Mesenchymal stem cell (in vitro differentiated cells and primary cell): ENCODE data around the gene SAFB.

ENCODE experiments used
- DNase-seq: peaks from one replicate; pipeline ENCODE4 v3.0.0-alpha.2; 2013
- H2AFZ ChIP-seq: one replicate; pipeline ENCODE4 v1.6.1; 2013; ENCODE audit warnings: low read depth, mild to moderate bottlenecking, control low read depth, inconsistent platforms, low read length, moderate library complexity
- H2AK5ac ChIP-seq: 2 replicates; pipeline ENCODE4 v1.6.1; 2013; ENCODE audit warnings: low read length, moderate library complexity, mild to moderate bottlenecking, inconsistent platforms; ENCODE audit not compliant: severe bottlenecking
- H2BK120ac ChIP-seq: one replicate; pipeline ENCODE4 v1.6.1; 2013; ENCODE audit warnings: low read depth, mild to moderate bottlenecking, inconsistent platforms, low read length, moderate library complexity
- H2BK12ac ChIP-seq, 2 experiments: one replicate each; pipeline ENCODE4 v1.6.1; 2013; ENCODE audit warnings: inconsistent platforms in 2 of 2, low read length in 2 of 2, mild to moderate bottlenecking in 2 of 2, moderate library complexity in 2 of 2, control low read depth in 1 of 2
- H2BK15ac ChIP-seq: one replicate; pipeline ENCODE4 v1.6.1; 2013; ENCODE audit warnings: mild to moderate bottlenecking, low read depth, inconsistent platforms; ENCODE audit not compliant: poor library complexity, severe bottlenecking
- H2BK5ac ChIP-seq: 2 replicates; pipeline ENCODE4 v1.6.1; 2013; ENCODE audit warnings: low read depth, mild to moderate bottlenecking, low read length, control low read depth, inconsistent platforms; ENCODE audit not compliant: poor library complexity, severe bottlenecking
- H3K14ac ChIP-seq, 2 experiments: one replicate each; pipeline ENCODE4 v1.6.1; 2013; ENCODE audit warnings: inconsistent platforms in 2 of 2, low read length in 2 of 2, control low read depth in 1 of 2, mild to moderate bottlenecking in 1 of 2, moderate library complexity in 1 of 2
- H3K18ac ChIP-seq, 2 experiments: one replicate each; pipeline ENCODE4 v1.6.1; 2013; ENCODE audit warnings: inconsistent platforms in 2 of 2, low read length in 2 of 2, control low read depth in 1 of 2, low read depth in 1 of 2, mild to moderate bottlenecking in 1 of 2
- H3K23ac ChIP-seq, 2 experiments: one replicate each; pipeline ENCODE4 v1.6.1; 2013; ENCODE audit warnings: inconsistent platforms in 2 of 2, low read length in 2 of 2, mild to moderate bottlenecking in 2 of 2, moderate library complexity in 2 of 2, control low read depth in 1 of 2
- H3K27ac ChIP-seq: 2 replicates; pipeline ENCODE4 v1.5.1; 2013; ENCODE audit warnings: mild to moderate bottlenecking, moderate library complexity, low read length, control low read depth, inconsistent platforms; ENCODE audit not compliant: poor library complexity, severe bottlenecking
- H3K27me3 ChIP-seq, 2 experiments: 2 replicates each; pipeline versions ENCODE4 v1.6.1 to v1.7.0; 2013; ENCODE audit warnings: low read length in 2 of 2, mild to moderate bottlenecking in 2 of 2, moderate library complexity in 2 of 2, control low read depth in 1 of 2, inconsistent platforms in 1 of 2; ENCODE audit not compliant: control insufficient read depth in 1 of 2, insufficient read depth in 1 of 2
- H3K36me3 ChIP-seq, 2 experiments: 2 replicates each; pipeline versions ENCODE4 v1.6.1 to v1.7.0; 2013; ENCODE audit warnings: low read length in 2 of 2, control low read depth in 1 of 2, inconsistent platforms in 1 of 2, low read depth in 1 of 2, mild to moderate bottlenecking in 1 of 2; ENCODE audit not compliant: insufficient read depth in 2 of 2, control insufficient read depth in 1 of 2
- H3K4ac ChIP-seq, 2 experiments: one replicate each; pipeline ENCODE4 v1.6.1; 2013; ENCODE audit warnings: inconsistent platforms in 2 of 2, low read length in 2 of 2, mild to moderate bottlenecking in 2 of 2, moderate library complexity in 2 of 2, control low read depth in 1 of 2, low read depth in 1 of 2
- H3K4me1 ChIP-seq: 2 replicates; pipeline ENCODE4 v1.6.1; 2013; ENCODE audit warnings: low read depth, low read length, control low read depth; ENCODE audit not compliant: control insufficient read depth, insufficient read depth
- H3K4me2 ChIP-seq: 2 replicates; pipeline ENCODE4 v1.6.1; 2013; ENCODE audit warnings: low read length, mild to moderate bottlenecking, inconsistent platforms; ENCODE audit not compliant: poor library complexity, severe bottlenecking
- H3K4me3 ChIP-seq, 2 experiments: 2 replicates each; pipeline versions ENCODE4 v1.5.1 to v1.7.0; 2013; ENCODE audit warnings: low read length in 2 of 2, mild to moderate bottlenecking in 2 of 2, control low read depth in 1 of 2, low read depth in 1 of 2; ENCODE audit not compliant: insufficient read depth in 1 of 2
- H3K79me1 ChIP-seq: replicated peaks from 2 replicates; pipeline ENCODE4 v1.6.1; 2013; ENCODE audit warnings: mild to moderate bottlenecking, control low read depth, low read length, inconsistent platforms; ENCODE audit not compliant: poor library complexity, severe bottlenecking
- H3K9ac ChIP-seq: 2 replicates; pipeline ENCODE4 v1.7.0; 2013; ENCODE audit warnings: mild to moderate bottlenecking, low read length, moderate library complexity
- H3K9me3 ChIP-seq: 2 replicates; pipeline ENCODE4 v1.7.0; 2013; ENCODE audit warnings: mild to moderate bottlenecking, low read length; ENCODE audit not compliant: control insufficient read depth
- H4K8ac ChIP-seq: one replicate; pipeline ENCODE4 v1.6.1; 2013; ENCODE audit warnings: inconsistent platforms, mild to moderate bottlenecking, low read length, moderate library complexity
- H4K91ac ChIP-seq: one replicate; pipeline ENCODE4 v1.6.1; 2013; ENCODE audit warnings: mild to moderate bottlenecking, low read length, inconsistent platforms
- WGBS: methylation state at CpG from one replicate; pipeline ENCODE4 v1.1.7; 2013; ENCODE audit warnings: mixed read lengths; 5-methylcytosine and 5-hydroxymethylcytosine counted together

SAFB gene

DNA sequence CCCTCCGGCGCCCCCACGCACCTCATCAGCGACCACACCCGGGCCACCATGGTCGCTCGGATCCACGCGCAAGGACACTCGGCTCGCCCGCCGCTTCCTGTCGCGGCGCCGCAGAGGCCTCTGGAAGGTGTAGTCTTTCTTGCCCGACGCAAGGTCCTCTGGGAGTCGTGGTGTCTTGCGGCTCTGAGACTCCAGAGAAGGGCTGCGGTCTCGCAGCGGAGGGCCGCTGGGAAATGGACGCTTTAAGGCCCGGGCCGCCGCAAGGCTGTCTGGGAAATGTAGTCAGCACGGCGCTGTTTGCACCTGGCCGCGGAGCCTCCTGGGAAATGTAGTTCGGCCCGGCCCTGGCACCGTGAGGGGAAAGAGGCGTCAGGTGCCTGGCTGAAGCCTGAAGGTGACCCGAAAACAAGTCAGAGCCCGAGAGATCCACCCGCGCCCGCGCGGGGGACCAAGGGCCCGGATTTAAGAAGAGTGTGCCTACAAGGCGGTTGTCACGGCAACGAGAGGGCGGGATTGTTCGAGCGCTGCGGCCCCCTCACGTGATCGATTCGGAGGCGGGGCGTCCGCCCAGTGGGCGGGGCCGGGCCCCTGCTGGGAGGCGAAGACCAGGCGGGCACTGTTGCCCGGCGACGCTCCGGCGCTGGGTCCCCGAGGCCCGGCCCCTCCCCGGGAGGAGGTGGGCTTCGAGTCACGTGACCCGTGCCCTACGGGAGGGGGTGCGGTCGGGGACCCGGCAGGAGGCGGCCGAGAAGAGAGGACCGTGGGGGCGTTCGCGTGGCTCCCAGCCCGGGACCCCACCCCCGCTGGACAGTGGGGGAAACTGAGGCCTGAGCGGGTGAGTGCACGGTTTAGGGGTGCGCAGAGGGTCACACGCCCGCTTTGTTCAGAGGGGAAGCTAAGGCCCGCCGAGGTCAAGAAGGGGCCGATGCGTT lies 57.8 kb downstream of the SAFB start, which contains the start of the genes HSD11B1L and MICOS13:
Gene HSD11B1L, plus strand, starts transcription at position 591 of the 932 bp plus-strand sequence. CDS start 3,806 bp downstream, outside the sequence.
Gene MICOS13, minus strand, starts transcription at position 80 of the 932 bp plus-strand sequence. Its CDS starts 30 bp downstream, at position 50.
- Histone ChIP-seq H3K14ac (peak within 1 kb of the TSS in 1 of 2 experiments; percentile 90), H3K27ac (peak within 1 kb of the TSS; percentile 80), H3K4me2 (peak within 1 kb of the TSS; percentile 87), H3K18ac (peak within 1 kb of the TSS; percentile 88 to 92), H3K4ac (peak within 1 kb of the TSS; percentile 41 to 94), H2AK5ac (peak within 1 kb of the TSS; percentile 3), H2BK120ac (peak within 1 kb of the TSS; percentile 78), H2BK15ac (peak within 1 kb of the TSS; percentile 60), H3K23ac (peak within 1 kb of the TSS in 1 of 2 experiments; percentile 90), H4K8ac (peak within 1 kb of the TSS; percentile 85), H3K4me3 (peak within 1 kb of the TSS; percentile 74 to 99), H3K4me1 (peaks cover 23% of the 10 kb centered on the region), H3K9ac (peak within 1 kb of the TSS; percentile 96), H3K79me1 (peaks cover 29% of the 10 kb centered on the region), H3K9me3 (no peaks in the 10 kb centered on the region), H2BK12ac (peak within 1 kb of the TSS; percentile 55 to 61), H2AFZ (peak within 1 kb of the TSS; percentile 29), H4K91ac (peak within 1 kb of the TSS; percentile 70), H3K36me3 (peaks cover 5 to 25% of the 10 kb centered on the region in 2 experiments), H3K27me3 (no peaks in the 10 kb centered on the region), H2BK5ac (peak within 1 kb of the TSS; percentile 66)
- 3% methylated on average over 92 of the region's 94 CpGs for WGBS
- peak; percentile 99 for DNase-seq

GRCh38 chr19:5681391-5682106 lies 58.7 kb downstream of the SAFB start:
- Histone ChIP-seq H3K4ac (peak overlapping the region in 1 of 2 experiments; percentile 94), H2BK12ac (peak overlapping the region in 1 of 2 experiments; percentile 61), H3K27ac (no peak overlapping the region), H3K14ac (peak overlapping the region in 1 of 2 experiments; percentile 57), H4K91ac (peak overlapping the region; percentile 70), H2BK120ac (no peak overlapping the region), H2AK5ac (no peak overlapping the region), H3K27me3 (no peaks in the 10 kb centered on the region), H3K18ac (peak overlapping the region in 1 of 2 experiments; percentile 88), H3K4me2 (peak overlapping the region; percentile 87), H2BK5ac (no peak overlapping the region), H3K4me3 (peak overlapping the region; percentile 65 to 99), H3K79me1 (peaks cover 29% of the 10 kb centered on the region), H2BK15ac (no peak overlapping the region), H3K9ac (peak overlapping the region; percentile 96), H3K9me3 (no peaks in the 10 kb centered on the region), H2AFZ (peak overlapping the region; percentile 29), H3K36me3 (peaks cover 5 to 25% of the 10 kb centered on the region in 2 experiments), H3K4me1 (peaks cover 28% of the 10 kb centered on the region), H3K23ac (peak overlapping the region in 1 of 2 experiments; percentile 35), H4K8ac (peak overlapping the region; percentile 74)
- no peak for DNase-seq
- 81% methylated on average over 17 of the region's 17 CpGs for WGBS

DNA sequence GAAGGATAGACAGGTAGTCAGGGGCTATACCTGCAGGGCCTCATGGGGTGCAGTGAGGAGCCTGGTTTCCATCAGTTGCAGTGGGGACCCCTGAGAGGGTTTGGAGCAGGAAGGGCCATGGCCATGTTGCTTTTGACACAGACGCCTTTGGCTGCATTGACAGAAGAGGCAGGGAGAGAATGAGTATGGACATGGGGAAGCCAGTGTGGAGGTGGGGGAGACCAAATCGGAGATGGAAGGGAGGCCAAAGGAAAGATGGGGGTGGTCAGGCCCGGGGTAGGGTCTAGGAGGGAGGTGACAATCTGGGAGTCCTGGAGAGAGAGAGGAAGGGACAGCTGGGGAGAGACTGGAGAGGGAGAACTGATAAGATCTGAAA lies 59.2 kb downstream of the SAFB start:
- Histone ChIP-seq H3K4me1 (peaks cover 30% of the 10 kb centered on the region), H3K79me1 (peaks cover 29% of the 10 kb centered on the region), H2AFZ (no peak overlapping the region), H3K14ac (no peak overlapping the region), H2BK5ac (no peak overlapping the region), H2AK5ac (peak overlapping the region; percentile 53), H3K23ac (no peak overlapping the region), H3K27ac (no peak overlapping the region), H4K8ac (no peak overlapping the region), H2BK12ac (no peak overlapping the region), H3K9me3 (no peaks in the 10 kb centered on the region), H3K9ac (no peak overlapping the region), H2BK15ac (no peak overlapping the region), H3K4ac (no peak overlapping the region), H4K91ac (no peak overlapping the region), H3K4me3 (peak overlapping the region in 1 of 2 experiments; percentile 99), H3K18ac (no peak overlapping the region), H3K36me3 (peaks cover 5 to 21% of the 10 kb centered on the region in 2 experiments), H3K4me2 (no peak overlapping the region), H3K27me3 (no peaks in the 10 kb centered on the region), H2BK120ac (no peak overlapping the region)
- DNase-seq = no peak
- 92% methylated on average over 3 of the region's 3 CpGs for WGBS
